Measurements from ENCODE around the gene INTS1.
A peak's percentile ranks its signal among the peaks of the same experiment; 100 is the strongest.
"Not testable (repeated sequence)": the region's sequence is repeated elsewhere in the genome, so short reads cannot be mapped to it uniquely, and the experiment has no call there.

The INTS1 gene

GRCh38 chr7:1529383-1530116 lies 25.4 kb upstream of the INTS1 start:
- no peak for DNase-seq

GRCh38 chr7:1526271-1526754 lies 22.1 kb upstream of the INTS1 start:
- DNase-seq: no peak

- no peak for DNase-seq
These were observed 21.2 kb upstream of the INTS1 start for GRCh38 chr7:1525409-1525808.

- no peak for DNase-seq
These were observed 19.7 kb upstream of the INTS1 start for GRCh38 chr7:1523844-1524243.

- no peak for DNase-seq
These were observed 19.0 kb upstream of the INTS1 start for GRCh38 chr7:1523208-1523607.

GRCh38 chr7:1521456-1521855 lies 17.3 kb upstream of the INTS1 start:
- no peak for DNase-seq

- DNase-seq: no peak
These were observed 16.5 kb upstream of the INTS1 start for GRCh38 chr7:1520539-1521234.

- DNase-seq: not testable (repeated sequence)
These were observed 15.2 kb upstream of the INTS1 start for GRCh38 chr7:1519322-1519922.

- no peak for DNase-seq
These were observed 12.5 kb upstream of the INTS1 start for GRCh38 chr7:1516586-1517251.

GRCh38 chr7:1515509-1515967 lies 11.3 kb upstream of the INTS1 start:
- not testable (repeated sequence) for DNase-seq

GRCh38 chr7:1514995-1515401 lies 10.8 kb upstream of the INTS1 start:
- no peak for DNase-seq

GRCh38 chr7:1514407-1514806 lies 10.2 kb upstream of the INTS1 start:
- no peak for DNase-seq

- DNase-seq: no peak
These were observed 9.5 kb upstream of the INTS1 start for GRCh38 chr7:1513657-1514095.

- DNase-seq: peak; percentile 83 to 88
These were observed 8.8 kb upstream of the INTS1 start for GRCh38 chr7:1512781-1513656.

GRCh38 chr7:1511444-1512422 lies 7.5 kb upstream of the INTS1 start:
- DNase-seq: no peak

- DNase-seq: no peak
These were observed 6.6 kb upstream of the INTS1 start for GRCh38 chr7:1510780-1511154.

- no peak for DNase-seq
These were observed 5.0 kb upstream of the INTS1 start for GRCh38 chr7:1509226-1509625.

GRCh38 chr7:1508277-1508758 lies 4.1 kb upstream of the INTS1 start:
- DNase-seq: no peak

- DNase-seq: peak; percentile 74 to 82
These were observed 1.8 kb upstream of the INTS1 start for GRCh38 chr7:1505731-1506550.

- DNase-seq: no peak
These were observed 799 bp downstream of the INTS1 start for GRCh38 chr7:1503390-1503789.

All from AML-193 (cell line).